Neural crest cell (in vitro differentiated cells): ENCODE data around the gene LONRF2. TPM values are rescaled to one million over a fixed set of nuclear protein-coding genes. Genes with fewer than 3 reads are reported as not detected.

Experiments
- DNase-seq: peaks from one replicate; pipeline ENCODE4 v3.0.0; 2021; ENCODE audit warnings: low read depth, mixed read lengths, low spot score
- H3K27ac Mint-ChIP-seq: one replicate; pipeline ENCODE4 v1.8.0; 2021; ENCODE audit warnings: mild to moderate bottlenecking, mixed read lengths; ENCODE audit not compliant: unreplicated experiment
- H3K27me3 Mint-ChIP-seq: 2 replicates; pipeline ENCODE4 v1.8.0; 2021; ENCODE audit warnings: low read depth, mild to moderate bottlenecking, mixed read lengths
- H3K36me3 Mint-ChIP-seq: 2 replicates; pipeline ENCODE4 v1.8.0; 2021; ENCODE audit warnings: low read depth, mild to moderate bottlenecking, mixed read lengths
- H3K4me1 Mint-ChIP-seq: 2 replicates; pipeline ENCODE4 v1.8.0; 2021; ENCODE audit warnings: mixed read lengths
- H3K4me3 Mint-ChIP-seq: one replicate; pipeline ENCODE4 v1.8.0; 2021; ENCODE audit warnings: mild to moderate bottlenecking, mixed read lengths
- H3K9me3 Mint-ChIP-seq: 2 replicates; pipeline ENCODE4 v1.8.0; 2021; ENCODE audit warnings: mixed read lengths
- CTCF ChIP-seq: fragments of 200-600 bp; sonication (generic); conservative IDR thresholded peaks from 2 replicates; pipeline ENCODE4 v1.5.0; 2021; ENCODE audit warnings: antibody characterized with exemption, mild to moderate bottlenecking
- total RNA-seq: library from RNA; stranded (reverse); gene quantifications from 2 replicates; pipeline ENCODE4 v1.2.1, GENCODE V29; 2021

LONRF2 gene
- total RNA-seq, 1 donor from 2014 or later: 5.2 TPM

- no peak for DNase-seq
- Mint-ChIP-seq H3K4me3 (no peak overlapping the region), H3K36me3 (no peaks in the 10 kb centered on the region), H3K27me3 (no peaks in the 10 kb centered on the region), H3K27ac (no peak overlapping the region), H3K9me3 (no peaks in the 10 kb centered on the region), H3K4me1 (peaks cover 4% of the 10 kb centered on the region)
- no peak for TF ChIP-seq CTCF
Measured at GRCh38 chr2:100267751-100268150, 54.5 kb downstream of the LONRF2 start.

GRCh38 chr2:100266126-100266525 lies 56.2 kb downstream of the LONRF2 start:
- no peak overlapping the region for H3K27ac Mint-ChIP-seq
- no peak for TF ChIP-seq CTCF
- no peak overlapping the region for H3K4me3 Mint-ChIP-seq
- no peaks in the 10 kb centered on the region for H3K27me3 Mint-ChIP-seq
- H3K9me3 Mint-ChIP-seq: no peaks in the 10 kb centered on the region
- H3K36me3 Mint-ChIP-seq: no peaks in the 10 kb centered on the region
- DNase-seq: no peak
- H3K4me1 Mint-ChIP-seq: peaks cover 4% of the 10 kb centered on the region

GRCh38 chr2:100265226-100265625 lies 57.1 kb downstream of the LONRF2 start:
- no peak for TF ChIP-seq CTCF
- no peaks in the 10 kb centered on the region for H3K36me3 Mint-ChIP-seq
- DNase-seq: no peak
- H3K4me1 Mint-ChIP-seq: peaks cover 4% of the 10 kb centered on the region
- H3K27ac Mint-ChIP-seq: no peak overlapping the region
- no peak overlapping the region for H3K4me3 Mint-ChIP-seq
- no peaks in the 10 kb centered on the region for H3K9me3 Mint-ChIP-seq
- H3K27me3 Mint-ChIP-seq: no peaks in the 10 kb centered on the region

- no peaks in the 10 kb centered on the region for H3K9me3 Mint-ChIP-seq
- H3K27me3 Mint-ChIP-seq: no peaks in the 10 kb centered on the region
- DNase-seq: no peak
- no peak overlapping the region for H3K4me3 Mint-ChIP-seq
- H3K4me1 Mint-ChIP-seq: peaks cover 4% of the 10 kb centered on the region
- no peak overlapping the region for H3K27ac Mint-ChIP-seq
- no peaks in the 10 kb centered on the region for H3K36me3 Mint-ChIP-seq
- no peak for TF ChIP-seq CTCF
Measured at GRCh38 chr2:100264651-100265050, 57.6 kb downstream of the LONRF2 start.

- Mint-ChIP-seq H3K9me3 (no peaks in the 10 kb centered on the region), H3K36me3 (no peaks in the 10 kb centered on the region), H3K4me3 (no peak overlapping the region), H3K27me3 (no peaks in the 10 kb centered on the region), H3K4me1 (peaks cover 4% of the 10 kb centered on the region), H3K27ac (no peak overlapping the region)
- no peak for DNase-seq
- TF ChIP-seq CTCF: no peak
Measured at GRCh38 chr2:100264121-100264520, 58.2 kb downstream of the LONRF2 start.
